ENCODE results near the gene PYM1.
"Not testable (repeated sequence)": the region's sequence is repeated elsewhere in the genome, so short reads cannot be mapped to it uniquely, and the experiment has no call there.

The PYM1 gene

GRCh38 chr12:55908726-55909512, 18.8 kb downstream of the PYM1 start:
- peak; percentile 25 for DNase-seq (ENCODE audit: low read depth)

- DNase-seq (ENCODE audit: low read depth) = peak; percentile 74
Measured at GRCh38 chr12:55906056-55906455, 21.6 kb downstream of the PYM1 start.

- no peak for DNase-seq (ENCODE audit: low read depth)
Measured at GRCh38 chr12:55901881-55902490, 25.7 kb downstream of the PYM1 start.

- DNase-seq (ENCODE audit: low read depth) = peak; percentile 69
Measured at GRCh38 chr12:55899082-55899481, 28.6 kb downstream of the PYM1 start.

- no peak for DNase-seq (ENCODE audit: low read depth)
Measured at GRCh38 chr12:55893723-55894122, 34.0 kb downstream of the PYM1 start.

- DNase-seq (ENCODE audit: low read depth) = no peak
Measured at GRCh38 chr12:55891310-55891709, 36.4 kb downstream of the PYM1 start.

- no peak for DNase-seq (ENCODE audit: low read depth)
Measured at GRCh38 chr12:55885113-55885512, 42.6 kb downstream of the PYM1 start.

- DNase-seq (ENCODE audit: low read depth) = no peak
Measured at GRCh38 chr12:55877824-55878223, 49.9 kb downstream of the PYM1 start.

- no peak for DNase-seq (ENCODE audit: low read depth)
Measured at GRCh38 chr12:55875704-55876467, 51.8 kb downstream of the PYM1 start.

GRCh38 chr12:55874443-55874842, 53.3 kb downstream of the PYM1 start:
- no peak for DNase-seq (ENCODE audit: low read depth)

- not testable (repeated sequence) for DNase-seq (ENCODE audit: low read depth)
Measured at GRCh38 chr12:55866454-55867004, 61.2 kb downstream of the PYM1 start.

- DNase-seq (ENCODE audit: low read depth) = no peak
Measured at GRCh38 chr12:55865327-55865726, 62.4 kb downstream of the PYM1 start.

- not testable (repeated sequence) for DNase-seq (ENCODE audit: low read depth)
Measured at GRCh38 chr12:55862931-55863330, 64.8 kb downstream of the PYM1 start.

GRCh38 chr12:55862286-55862685, 65.4 kb downstream of the PYM1 start:
- peak; percentile 26 for DNase-seq (ENCODE audit: low read depth)

GRCh38 chr12:55861871-55862270, 65.8 kb downstream of the PYM1 start:
- DNase-seq (ENCODE audit: low read depth) = no peak

- DNase-seq (ENCODE audit: low read depth) = no peak
Measured at GRCh38 chr12:55861396-55861795, 66.3 kb downstream of the PYM1 start.

GRCh38 chr12:55852740-55853139, 75.0 kb downstream of the PYM1 start:
- no peak for DNase-seq (ENCODE audit: low read depth)

Data from amniotic epithelial cell (primary cell).